ENCODE results near the gene FGF12.

Gene FGF12

GRCh38 chr3:192262001-192262400, 465.3 kb downstream of the FGF12 start:
- Mint-ChIP-seq H3K27me3 (no peaks in the 10 kb centered on the region), H3K36me3 (no peaks in the 10 kb centered on the region), H3K27ac (no peak overlapping the region), H3K4me1 (no peaks in the 10 kb centered on the region), H3K9me3 (peaks cover 0 to 1% of the 10 kb centered on the region in 2 donors), H3K4me3 (no peak overlapping the region)
- no peak for ATAC-seq (replicated peaks)
- DNase-seq = no peak

GRCh38 chr3:192261135-192261534, 466.2 kb downstream of the FGF12 start:
- no peaks in the 10 kb centered on the region for H3K27me3 Mint-ChIP-seq
- H3K9me3 Mint-ChIP-seq = peaks cover 0 to 1% of the 10 kb centered on the region in 2 donors
- H3K4me3 Mint-ChIP-seq = no peak overlapping the region
- H3K27ac Mint-ChIP-seq = no peak overlapping the region
- ATAC-seq (replicated peaks) (no peak), DNase-seq (no peak)
- H3K36me3 Mint-ChIP-seq = no peaks in the 10 kb centered on the region
- H3K4me1 Mint-ChIP-seq = no peaks in the 10 kb centered on the region

DNA sequence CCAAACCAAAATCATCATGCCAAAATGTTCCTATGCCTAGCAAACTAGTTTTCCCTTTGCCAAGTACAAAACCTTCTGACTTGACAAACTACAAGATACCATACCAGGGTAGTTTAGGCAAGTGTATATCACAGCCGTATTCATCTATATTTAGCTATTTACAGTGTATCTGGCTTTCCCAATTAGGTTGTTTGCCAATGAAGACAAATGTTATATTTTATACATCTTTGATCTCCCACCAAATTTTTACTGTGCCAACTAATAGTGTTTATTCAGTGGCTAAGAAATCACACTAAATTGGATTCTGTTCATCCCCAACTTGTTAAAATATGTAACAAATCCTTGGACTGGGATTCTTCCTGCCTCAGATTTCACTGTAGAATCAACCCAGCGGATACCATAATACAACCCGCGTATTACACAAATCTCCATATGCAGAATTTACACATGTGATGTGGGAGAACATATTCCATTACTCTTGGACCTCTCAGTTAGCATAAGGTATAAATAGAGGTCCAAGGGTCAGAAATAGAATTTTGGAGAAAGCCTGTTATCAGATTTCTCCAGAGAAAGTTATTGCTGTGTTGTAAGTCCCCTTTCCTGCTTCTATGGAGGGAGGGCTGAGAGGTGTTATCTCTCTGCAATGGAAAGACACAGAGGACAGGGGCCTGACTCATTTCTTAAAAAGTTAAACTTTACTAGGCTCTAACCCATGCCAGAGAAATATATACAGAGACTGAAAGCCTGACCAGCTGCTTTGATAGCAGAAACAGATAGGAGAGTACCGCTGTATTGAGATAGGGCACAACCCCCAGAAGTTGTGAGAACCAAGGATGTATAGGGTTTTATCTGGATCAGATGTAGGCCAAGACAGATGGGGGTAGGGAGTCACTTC, 467.0 kb downstream of the FGF12 start:
- peaks cover 0 to 1% of the 10 kb centered on the region in 2 donors for H3K9me3 Mint-ChIP-seq
- DNase-seq (no peak), ATAC-seq (replicated peaks) (no peak)
- no peaks in the 10 kb centered on the region for H3K4me1 Mint-ChIP-seq
- H3K27me3 Mint-ChIP-seq = no peaks in the 10 kb centered on the region
- H3K36me3 Mint-ChIP-seq = no peaks in the 10 kb centered on the region
- H3K27ac Mint-ChIP-seq = no peak overlapping the region
- no peak overlapping the region for H3K4me3 Mint-ChIP-seq

GRCh38 chr3:192259661-192260060, 467.7 kb downstream of the FGF12 start:
- Mint-ChIP-seq H3K27ac (no peak overlapping the region), H3K9me3 (peaks cover 0 to 1% of the 10 kb centered on the region in 2 donors), H3K4me3 (no peak overlapping the region), H3K27me3 (no peaks in the 10 kb centered on the region), H3K4me1 (no peaks in the 10 kb centered on the region), H3K36me3 (no peaks in the 10 kb centered on the region)
- no peak for DNase-seq
- ATAC-seq (replicated peaks) = no peak

DNA sequence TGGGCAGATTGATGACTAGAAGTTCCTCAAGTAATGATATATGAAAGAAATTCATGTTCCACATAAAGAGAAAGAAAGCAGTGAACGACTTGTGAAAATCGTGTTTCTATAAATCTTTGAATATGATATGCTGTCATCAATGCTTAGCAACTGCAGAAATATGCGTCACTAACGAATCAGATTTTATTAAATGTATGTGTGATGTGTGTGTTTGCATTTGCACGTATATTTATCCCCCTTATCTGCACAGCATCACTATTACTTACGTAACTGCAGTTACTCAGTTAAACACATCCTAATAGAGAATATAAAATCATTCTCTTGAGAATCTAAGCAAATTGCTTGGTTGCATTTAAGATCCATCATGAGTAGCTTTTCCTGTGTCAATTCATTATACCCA, 468.6 kb downstream of the FGF12 start:
- no peak overlapping the region for H3K27ac Mint-ChIP-seq
- no peaks in the 10 kb centered on the region for H3K27me3 Mint-ChIP-seq
- no peaks in the 10 kb centered on the region for H3K36me3 Mint-ChIP-seq
- no peaks in the 10 kb centered on the region for H3K4me1 Mint-ChIP-seq
- ATAC-seq (replicated peaks) (no peak), DNase-seq (no peak)
- H3K4me3 Mint-ChIP-seq = no peak overlapping the region
- H3K9me3 Mint-ChIP-seq = peaks cover 0 to 1% of the 10 kb centered on the region in 2 donors

- ATAC-seq (replicated peaks) (no peak), DNase-seq (no peak)
- Mint-ChIP-seq H3K9me3 (no peaks in the 10 kb centered on the region), H3K4me1 (no peaks in the 10 kb centered on the region), H3K36me3 (no peaks in the 10 kb centered on the region), H3K4me3 (no peak overlapping the region), H3K27me3 (no peaks in the 10 kb centered on the region), H3K27ac (no peak overlapping the region)
Measured at GRCh38 chr3:192255839-192256238, 471.5 kb downstream of the FGF12 start.

GRCh38 chr3:192253138-192253887, 474.0 kb downstream of the FGF12 start:
- no peaks in the 10 kb centered on the region for H3K4me1 Mint-ChIP-seq
- H3K36me3 Mint-ChIP-seq = no peaks in the 10 kb centered on the region
- no peaks in the 10 kb centered on the region for H3K9me3 Mint-ChIP-seq
- H3K27me3 Mint-ChIP-seq = no peaks in the 10 kb centered on the region
- H3K4me3 Mint-ChIP-seq = no peak overlapping the region
- DNase-seq (no peak), ATAC-seq (replicated peaks) (no peak)
- H3K27ac Mint-ChIP-seq = no peak overlapping the region

- Mint-ChIP-seq H3K36me3 (no peaks in the 10 kb centered on the region), H3K27ac (no peak overlapping the region), H3K9me3 (peaks cover 0 to 3% of the 10 kb centered on the region in 2 donors), H3K27me3 (no peaks in the 10 kb centered on the region), H3K4me3 (no peak overlapping the region), H3K4me1 (no peaks in the 10 kb centered on the region)
- ATAC-seq (replicated peaks) (no peak), DNase-seq (no peak)
Measured at GRCh38 chr3:192249516-192249915, 477.8 kb downstream of the FGF12 start.

- peak; percentile 46 to 70 for ATAC-seq (replicated peaks)
- Mint-ChIP-seq H3K4me3 (peak overlapping the region in 1 of 2 donors; percentile 35), H3K27ac (peak overlapping the region; percentile 72), H3K36me3 (no peaks in the 10 kb centered on the region), H3K9me3 (peaks cover 0 to 3% of the 10 kb centered on the region in 2 donors), H3K27me3 (no peaks in the 10 kb centered on the region), H3K4me1 (no peaks in the 10 kb centered on the region)
- DNase-seq = no peak
Measured at GRCh38 chr3:192246847-192247559, 480.3 kb downstream of the FGF12 start.

GRCh38 chr3:192244591-192244990, 482.8 kb downstream of the FGF12 start:
- ATAC-seq (replicated peaks) = no peak
- Mint-ChIP-seq H3K9me3 (peaks cover 0 to 3% of the 10 kb centered on the region in 2 donors), H3K27me3 (no peaks in the 10 kb centered on the region), H3K36me3 (no peaks in the 10 kb centered on the region), H3K4me1 (no peaks in the 10 kb centered on the region), H3K4me3 (no peak overlapping the region), H3K27ac (no peak overlapping the region)
- DNase-seq = no peak

DNA sequence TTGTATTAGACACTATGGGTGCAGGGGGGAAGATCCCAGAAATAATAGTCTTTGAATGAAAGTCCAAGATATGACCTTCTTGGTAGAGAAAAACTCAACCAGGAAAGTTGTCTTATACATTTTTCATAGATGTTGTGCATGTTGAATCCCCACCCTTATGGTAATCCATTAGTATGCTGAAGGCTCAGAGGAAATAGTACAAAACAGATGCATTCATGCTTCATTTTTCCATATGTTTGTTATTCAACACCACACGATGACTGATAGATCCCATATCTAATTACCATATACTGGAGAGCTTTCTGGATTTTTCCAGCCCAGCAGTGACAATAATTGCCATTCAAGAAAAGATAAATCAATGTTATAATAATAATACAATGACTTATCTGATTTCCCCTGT, 487.4 kb downstream of the FGF12 start:
- Mint-ChIP-seq H3K27me3 (no peaks in the 10 kb centered on the region), H3K4me3 (no peak overlapping the region), H3K4me1 (no peaks in the 10 kb centered on the region), H3K36me3 (no peaks in the 10 kb centered on the region), H3K9me3 (no peaks in the 10 kb centered on the region), H3K27ac (no peak overlapping the region)
- DNase-seq (no peak), ATAC-seq (replicated peaks) (no peak)

DNA sequence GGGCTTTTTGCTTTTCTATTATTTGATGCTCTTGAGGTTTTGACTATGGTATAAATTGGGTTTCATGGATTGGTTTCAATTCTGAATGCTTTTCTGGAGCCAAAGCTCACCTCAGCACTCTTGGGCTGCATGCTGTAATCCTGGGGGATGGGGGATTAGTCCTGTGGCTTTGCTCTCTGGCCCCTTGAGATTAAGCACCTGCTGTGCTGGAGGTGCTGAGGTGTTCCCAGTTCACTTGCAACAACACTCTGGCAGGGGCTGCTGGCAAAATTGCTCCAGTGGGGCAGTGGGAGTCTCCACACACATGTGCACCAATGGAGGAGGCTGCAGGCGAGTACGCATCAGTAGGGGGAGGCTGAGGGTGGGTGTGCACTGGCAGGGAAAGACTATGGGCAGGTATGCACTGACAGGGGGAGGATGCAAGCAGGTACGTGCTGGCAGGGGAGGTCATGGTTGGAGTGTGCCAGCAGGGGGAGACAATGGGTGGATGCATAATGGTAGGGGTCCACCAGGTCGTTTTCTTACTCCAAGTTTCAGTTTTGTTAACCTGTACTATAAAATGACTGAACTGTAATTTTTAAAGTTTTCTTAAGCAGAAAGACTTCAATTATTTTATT, 489.2 kb downstream of the FGF12 start:
- Mint-ChIP-seq H3K4me3 (no peak overlapping the region), H3K4me1 (no peaks in the 10 kb centered on the region), H3K9me3 (no peaks in the 10 kb centered on the region), H3K36me3 (no peaks in the 10 kb centered on the region), H3K27me3 (no peaks in the 10 kb centered on the region), H3K27ac (no peak overlapping the region)
- DNase-seq (no peak), ATAC-seq (replicated peaks) (no peak)

DNA sequence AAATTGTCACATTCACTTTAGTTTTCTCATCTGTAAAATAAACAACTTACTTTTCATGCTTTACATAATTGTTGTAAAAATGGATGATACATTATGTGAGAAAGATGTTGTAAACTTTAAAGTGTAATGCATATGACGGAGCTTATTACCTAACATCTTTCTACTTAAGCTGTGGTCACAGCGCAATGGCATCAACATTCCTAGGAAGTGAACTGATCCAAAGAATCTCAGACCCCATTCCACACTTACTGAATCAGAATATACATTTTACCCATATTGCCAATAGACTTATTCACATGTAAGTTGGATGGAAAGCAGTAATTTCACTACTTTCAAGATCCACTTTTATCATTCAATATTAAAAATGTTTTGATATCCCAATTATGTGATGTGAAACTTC, 497.5 kb downstream of the FGF12 start:
- no peak overlapping the region for H3K4me3 Mint-ChIP-seq
- no peaks in the 10 kb centered on the region for H3K27me3 Mint-ChIP-seq
- no peak for DNase-seq
- no peaks in the 10 kb centered on the region for H3K36me3 Mint-ChIP-seq
- H3K27ac Mint-ChIP-seq = no peak overlapping the region
- no peaks in the 10 kb centered on the region for H3K4me1 Mint-ChIP-seq
- no peak for ATAC-seq (replicated peaks)
- H3K9me3 Mint-ChIP-seq = peaks cover 0 to 4% of the 10 kb centered on the region in 2 donors

DNA sequence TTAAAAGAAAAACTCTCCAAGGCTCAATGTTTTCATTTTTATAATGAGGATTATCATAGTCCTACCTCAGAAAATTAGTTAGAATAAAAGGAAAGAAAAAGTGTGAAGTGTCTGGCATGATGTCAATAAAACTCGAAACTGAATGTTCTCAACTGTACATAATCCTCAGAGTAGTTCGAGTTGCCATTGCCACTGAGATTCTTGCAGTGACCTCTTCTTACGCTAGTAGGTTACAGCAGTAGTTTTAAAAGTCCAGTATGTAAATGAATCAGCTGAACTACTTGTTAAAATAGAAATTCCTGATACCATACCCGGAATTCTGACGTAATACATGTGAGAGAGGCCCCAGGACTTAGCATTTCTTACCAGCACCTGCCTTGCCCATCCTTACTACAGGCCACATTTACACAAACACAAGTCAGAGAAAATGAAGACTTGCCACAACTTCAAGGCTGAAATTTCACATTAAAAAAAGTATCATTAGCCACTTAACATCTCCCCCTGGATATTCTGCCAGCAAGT, 502.6 kb downstream of the FGF12 start:
- DNase-seq (no peak), ATAC-seq (replicated peaks) (no peak)
- no peak overlapping the region for H3K27ac Mint-ChIP-seq
- no peaks in the 10 kb centered on the region for H3K9me3 Mint-ChIP-seq
- H3K4me1 Mint-ChIP-seq = no peaks in the 10 kb centered on the region
- no peak overlapping the region for H3K4me3 Mint-ChIP-seq
- H3K36me3 Mint-ChIP-seq = no peaks in the 10 kb centered on the region
- no peaks in the 10 kb centered on the region for H3K27me3 Mint-ChIP-seq
